ENCODE measurements around the gene FERMT3. TPM values are rescaled to one million over a fixed set of nuclear protein-coding genes. Genes with fewer than 3 reads are reported as not detected.

Gene FERMT3
- total and polyA plus RNA-seq, 2 of the 8 experiments (the other 6 are each of a cell fraction or from before 2014, with no cell fraction given): 1.4 to 3.7 TPM

DNA sequence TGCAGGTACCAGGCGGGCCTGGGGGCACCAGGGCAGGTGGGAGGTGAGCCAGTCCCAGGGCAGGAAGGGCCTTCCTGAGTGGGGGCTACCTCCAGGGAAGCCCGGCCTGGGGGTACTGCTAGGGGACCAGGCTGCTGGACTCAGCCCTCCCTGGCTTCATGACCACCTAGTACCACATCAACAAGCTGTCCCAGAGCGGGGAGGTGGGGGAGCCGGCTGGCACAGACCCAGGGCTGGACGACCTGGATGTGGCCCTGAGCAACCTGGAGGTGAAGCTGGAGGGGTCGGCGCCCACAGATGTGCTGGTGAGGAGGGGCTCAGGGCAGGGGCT, 12.8 kb downstream of the FERMT3 start (continued):
- TF ChIP-seq E2F6 (IDR thresholded peaks at IDR 0.05) (no peak), PHF8 (conservative IDR thresholded peaks at IDR 0.05; ENCODE audit: low read depth, low read length) (no peak)

All from H1 (cell line).